K562 (cell line): ENCODE data around the gene SMIM35. TPM values are rescaled to one million over a fixed set of nuclear protein-coding genes. Genes with fewer than 3 reads are reported as not detected.

Experiments used
- C11orf30 ChIP-seq: fragments of 450-650 bp; IDR thresholded peaks from 2 replicates; pipeline ENCODE4 v1.6.1; 2016; ENCODE audit warnings: low read depth, mild to moderate bottlenecking
- ELF2 ChIP-seq: fragments of 250-450 bp; sonication (Bioruptor Pico); IDR thresholded peaks from 2 replicates; pipeline ENCODE4 v1.5.0; 2021; ENCODE audit warnings: mild to moderate bottlenecking
- FOXM1 ChIP-seq, 2 experiments: fragments of 450-650 bp in 1 of 2; sonication (generic) in 1 of 2; formaldehyde crosslinking in 1 of 2; IDR thresholded peaks; 2 replicates each; pipeline versions ENCODE4 v1.6.1 to v1.9.0; 2017 to 2022; ENCODE audit warnings: low read depth in 2 of 2, mild to moderate bottlenecking in 2 of 2, missing genetic modification reagents in 1 of 2, moderate library complexity in 1 of 2
- HIVEP1 ChIP-seq: fragments of 250-450 bp; sonication (Bioruptor Pico); IDR thresholded peaks from 2 replicates; pipeline ENCODE4 v1.4.0; 2020; ENCODE audit warnings: mild to moderate bottlenecking
- NFRKB ChIP-seq: fragments of 450-650 bp; IDR thresholded peaks from 2 replicates; pipeline ENCODE4 v1.6.1; 2016; ENCODE audit warnings: low read depth
- NR2F6 ChIP-seq: fragments of 450-650 bp; formaldehyde crosslinking; IDR thresholded peaks from 2 replicates; pipeline ENCODE4 v1.4.0; 2020; ENCODE audit warnings: mild to moderate bottlenecking
- PPARD ChIP-seq: fragments of 250-450 bp; sonication (Bioruptor Pico); IDR thresholded peaks from 2 replicates; pipeline ENCODE4 v1.8.0; 2022; ENCODE audit warnings: inconsistent platforms, mild to moderate bottlenecking, moderate library complexity
- SPI1 ChIP-seq: IDR thresholded peaks from 2 replicates; pipeline ENCODE4 v1.6.1; 2011; ENCODE audit warnings: low read depth, low read length, control low read depth, borderline replicate concordance
- TAF15 ChIP-seq: fragments of 200-400 bp; formaldehyde crosslinking; IDR thresholded peaks from 2 replicates; pipeline ENCODE4 v1.6.1; 2017; ENCODE audit warnings: mild to moderate bottlenecking, low read depth, low read length, moderate library complexity
- TRIM28 ChIP-seq: fragments of 450-650 bp; IDR thresholded peaks from 2 replicates; pipeline ENCODE4 v1.6.1; 2017
- YY1 ChIP-seq, 3 experiments: IDR thresholded peaks; 2 replicates each; pipeline ENCODE4 v1.6.1; 2011; ENCODE audit warnings: low read length in 2 of 3, mild to moderate bottlenecking in 2 of 3, moderate library complexity in 2 of 3, borderline replicate concordance in 1 of 3, control low read depth in 1 of 3, low read depth in 1 of 3; ENCODE audit not compliant: insufficient read depth in 3 of 3, insufficient replicate concordance in 2 of 3, control insufficient read depth in 1 of 3, insufficient read length in 1 of 3; ENCODE audit errors: extremely low read depth in 1 of 3
- ZNF224 ChIP-seq: sonication (generic); formaldehyde crosslinking; IDR thresholded peaks from 2 replicates; pipeline ENCODE4 v1.8.0; 2022; ENCODE audit warnings: mild to moderate bottlenecking, missing genetic modification reagents
- ZNF316 ChIP-seq: fragments of 450-650 bp; IDR thresholded peaks from 2 replicates; pipeline ENCODE4 v1.6.1; 2016
- ZNF354B ChIP-seq: fragments of 250-450 bp; sonication (Bioruptor Pico); IDR thresholded peaks from 2 replicates; pipeline ENCODE4 v1.4.0; 2020
- polyA plus RNA-seq, 8 experiments: library from polyadenylated mRNA; depleted of rRNA in 4 of 8; stranded (reverse) in 5 of 8; unstranded in 3 of 8; fragments of >200 nt; fragmentation: Nextera tagmentation in 2 of 8; fragmentation: Illumina TruSeq in 1 of 8; extraction: Ambion mirVana in 2 of 8; extraction: Trizol in 1 of 8; gene quantifications; 2 replicates each; pipeline versions ENCODE4 v1.2.1 to v1.2.3, GENCODE V29; 2011 to 2014; ENCODE audit warnings: inconsistent platforms in 1 of 8, missing spikeins in 1 of 8
- total RNA-seq, 7 experiments: library from RNA; depleted of rRNA in 6 of 7; stranded (reverse); fragments of >200 nt in 6 of 7; fragmentation: Illumina TruSeq in 2 of 7; extraction: Trizol in 2 of 7; gene quantifications; 2 replicates each; pipeline versions ENCODE4 v1.2.1 to v1.2.3, GENCODE V29; 2011 to 2021; ENCODE audit warnings: low replicate concordance in 1 of 7
- TF ChIP-seq, protein P1 (sequence below): fragments of 450-650 bp; conservative IDR thresholded peaks from 2 replicates; pipeline ENCODE4 v1.6.1; 2016; ENCODE audit warnings: missing genetic modification characterization, low read depth, mild to moderate bottlenecking, missing compliant biosample characterization, moderate library complexity
- TF ChIP-seq, protein P2 (sequence below): IDR thresholded peaks from 3 replicates; pipeline ENCODE4 v1.6.1; 2011; ENCODE audit warnings: borderline replicate concordance, mild to moderate bottlenecking, moderate library complexity; ENCODE audit not compliant: insufficient read length; ENCODE audit errors: extremely low read depth

Gene SMIM35
- total and polyA plus RNA-seq, 9 of the 15 experiments (the other 6 are each of a cell fraction or from before 2014, with no cell fraction given): 0.03 TPM; not detected in 7

DNA sequence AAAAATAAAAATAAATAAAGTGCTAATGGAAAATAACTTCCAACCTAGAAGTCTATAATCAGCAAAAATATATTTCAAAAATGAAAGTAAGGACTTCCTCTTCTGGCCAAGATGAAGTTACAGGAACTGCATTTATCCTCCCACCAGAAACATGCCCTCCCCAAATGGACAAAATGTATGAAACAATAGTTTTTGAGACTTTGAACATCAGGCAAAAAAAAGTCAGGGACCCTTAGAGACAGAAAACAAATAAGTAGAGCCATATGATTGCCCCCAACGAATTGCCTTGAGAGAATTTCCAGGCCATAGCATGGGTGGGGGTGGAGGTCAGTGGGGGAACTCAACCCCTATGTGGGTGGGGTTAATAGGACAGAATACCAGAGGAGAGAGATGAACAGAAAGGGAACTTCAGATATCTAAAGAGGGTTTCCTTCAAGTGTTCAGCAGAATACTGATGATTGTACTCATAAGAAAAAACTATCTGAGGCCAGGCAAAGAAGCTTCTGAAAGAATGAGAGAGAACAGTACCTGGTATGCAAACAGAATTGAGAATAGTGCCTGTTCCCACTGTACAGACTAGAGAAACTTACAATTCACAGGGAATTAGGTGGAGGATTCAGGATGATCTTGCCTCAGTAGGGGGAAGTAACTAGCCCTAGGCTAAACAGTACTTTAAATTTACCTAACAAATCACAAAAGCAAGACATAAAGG, 127.2 kb downstream of the SMIM35 start (continued):
- TF ChIP-seq ZNF316 (peak; percentile 74), C11orf30 (peak; percentile 71), ELF2 (no peak), ZNF224 (no peak), YY1 (IDR thresholded peaks at IDR 0.05; ENCODE audit: borderline replicate concordance in 1 of 3, control insufficient read depth in 1 of 3, extremely low read depth in 1 of 3, insufficient read depth in 3 of 3, insufficient read length in 1 of 3, insufficient replicate concordance in 2 of 3, low read depth in 1 of 3, low read length in 2 of 3) (no peak), FOXM1 (IDR thresholded peaks at IDR 0.05; ENCODE audit: low read depth) (no peak), FOXM1 (CRISPR knock-in tag; IDR thresholded peaks at IDR 0.05; ENCODE audit: low read depth) (no peak), ZNF354B (no peak), TRIM28 (no peak), PPARD (no peak), SPI1 (peak; percentile 90), NR2F6 (CRISPR knock-in tag) (no peak), NFRKB (no peak), HIVEP1 (CRISPR knock-in tag) (no peak), TAF15 (no peak)
- TF ChIP-seq, protein P1, sequence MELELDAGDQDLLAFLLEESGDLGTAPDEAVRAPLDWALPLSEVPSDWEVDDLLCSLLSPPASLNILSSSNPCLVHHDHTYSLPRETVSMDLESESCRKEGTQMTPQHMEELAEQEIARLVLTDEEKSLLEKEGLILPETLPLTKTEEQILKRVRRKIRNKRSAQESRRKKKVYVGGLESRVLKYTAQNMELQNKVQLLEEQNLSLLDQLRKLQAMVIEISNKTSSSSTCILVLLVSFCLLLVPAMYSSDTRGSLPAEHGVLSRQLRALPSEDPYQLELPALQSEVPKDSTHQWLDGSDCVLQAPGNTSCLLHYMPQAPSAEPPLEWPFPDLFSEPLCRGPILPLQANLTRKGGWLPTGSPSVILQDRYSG (tag): no peak
- TF ChIP-seq, protein P2, sequence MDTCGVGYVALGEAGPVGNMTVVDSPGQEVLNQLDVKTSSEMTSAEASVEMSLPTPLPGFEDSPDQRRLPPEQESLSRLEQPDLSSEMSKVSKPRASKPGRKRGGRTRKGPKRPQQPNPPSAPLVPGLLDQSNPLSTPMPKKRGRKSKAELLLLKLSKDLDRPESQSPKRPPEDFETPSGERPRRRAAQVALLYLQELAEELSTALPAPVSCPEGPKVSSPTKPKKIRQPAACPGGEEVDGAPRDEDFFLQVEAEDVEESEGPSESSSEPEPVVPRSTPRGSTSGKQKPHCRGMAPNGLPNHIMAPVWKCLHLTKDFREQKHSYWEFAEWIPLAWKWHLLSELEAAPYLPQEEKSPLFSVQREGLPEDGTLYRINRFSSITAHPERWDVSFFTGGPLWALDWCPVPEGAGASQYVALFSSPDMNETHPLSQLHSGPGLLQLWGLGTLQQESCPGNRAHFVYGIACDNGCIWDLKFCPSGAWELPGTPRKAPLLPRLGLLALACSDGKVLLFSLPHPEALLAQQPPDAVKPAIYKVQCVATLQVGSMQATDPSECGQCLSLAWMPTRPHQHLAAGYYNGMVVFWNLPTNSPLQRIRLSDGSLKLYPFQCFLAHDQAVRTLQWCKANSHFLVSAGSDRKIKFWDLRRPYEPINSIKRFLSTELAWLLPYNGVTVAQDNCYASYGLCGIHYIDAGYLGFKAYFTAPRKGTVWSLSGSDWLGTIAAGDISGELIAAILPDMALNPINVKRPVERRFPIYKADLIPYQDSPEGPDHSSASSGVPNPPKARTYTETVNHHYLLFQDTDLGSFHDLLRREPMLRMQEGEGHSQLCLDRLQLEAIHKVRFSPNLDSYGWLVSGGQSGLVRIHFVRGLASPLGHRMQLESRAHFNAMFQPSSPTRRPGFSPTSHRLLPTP: no peak
